Sigmoid colon (tissue), 7 donors: Measurements from ENCODE around the gene CASZ1. TPM values are rescaled to one million over a fixed set of nuclear protein-coding genes. Genes with fewer than 3 reads are reported as not detected.

Experiments
- DNase-seq: peaks from one replicate; pipeline ENCODE4 v3.0.0-alpha.2; 2019
- H3K27ac ChIP-seq, 4 donors: fragments of 200-600 bp; sonication (generic); one replicate each; pipeline ENCODE4 v1.5.1; 2016 to 2019; ENCODE audit warnings: mild to moderate bottlenecking in 1 of 4
- H3K27me3 ChIP-seq, 3 donors: fragments of 200-600 bp; sonication (generic); one replicate each; pipeline ENCODE4 v1.5.1; 2019; ENCODE audit warnings: mild to moderate bottlenecking in 1 of 3
- H3K36me3 ChIP-seq, 4 donors: fragments of 200-600 bp; sonication (generic); one replicate each; pipeline ENCODE4 v1.5.1; 2016 to 2019
- H3K4me1 ChIP-seq, 4 donors: fragments of 200-600 bp; sonication (generic); one replicate each; pipeline ENCODE4 v1.5.1; 2017 to 2019
- H3K4me3 ChIP-seq, 4 donors: fragments of 200-600 bp; sonication (generic); one replicate each; pipeline ENCODE4 v1.5.1; 2017 to 2019; ENCODE audit warnings: mild to moderate bottlenecking in 2 of 4, moderate library complexity in 1 of 4
- H3K9me3 ChIP-seq, 4 donors: fragments of 200-600 bp in 3 of 4; sonication (generic) in 3 of 4; one replicate each; pipeline versions ENCODE4 v1.5.1 to v1.6.1; 2013 to 2019
- EP300 ChIP-seq, 4 donors: sonication (generic); formaldehyde crosslinking; IDR thresholded peaks; one replicate each; pipeline ENCODE4 v1.6.1; 2017; ENCODE audit warnings: antibody characterized with exemption in 4 of 4
- POLR2A ChIP-seq, 2 donors: fragments of 450-650 bp; IDR thresholded peaks; one replicate each; pipeline ENCODE4 v1.6.1; 2016; ENCODE audit warnings: antibody characterized with exemption in 2 of 2, mild to moderate bottlenecking in 2 of 2, moderate library complexity in 2 of 2
- POLR2AphosphoS5 ChIP-seq, 4 donors: sonication (generic); formaldehyde crosslinking; IDR thresholded peaks; one replicate each; pipeline ENCODE4 v1.6.1; 2017; ENCODE audit warnings: antibody characterized with exemption in 4 of 4
- WGBS, 2 donors: extraction: QIAGEN DNeasy Blood & Tissue Kit; methylation state at CpG; one replicate each; pipeline ENCODE4 v1.1.7; 2013; 5-methylcytosine and 5-hydroxymethylcytosine counted together
- intact Hi-C: fragments of 100-400 bp; cut with DNase I; formaldehyde crosslinking; loops from one replicate; pipeline ENCODE4 v1.15.1; 2023
- polyA plus RNA-seq, 3 donors: library from polyadenylated mRNA; stranded (reverse); fragments of 200-250 nt; gene quantifications; one replicate each; pipeline ENCODE4 v1.2.3, GENCODE V29; 2013
- total RNA-seq, 4 donors: library from RNA; depleted of rRNA; stranded (reverse); fragments of >200 nt; gene quantifications; one replicate each; pipeline ENCODE4 v1.1.0, GENCODE V29; 2016
- TF ChIP-seq, protein P1 (sequence below), 4 experiments: fragments of 450-650 bp in 3 of 4; fragments of 200-600 bp in 1 of 4; IDR thresholded peaks; one replicate each; pipeline ENCODE4 v1.5.1; 2016 to 2019; ENCODE audit warnings: antibody characterized with exemption in 4 of 4, mild to moderate bottlenecking in 3 of 4, moderate library complexity in 2 of 4
- donor health status: healthy with polysubstance abuse.
- donor health status: Bipolar disorder and iron deficiency.
- donor health status: healthy.

CASZ1 gene
- total and polyA plus RNA-seq, 7 donors: 4.2 to 47.9 (median 23.6) TPM

DNA sequence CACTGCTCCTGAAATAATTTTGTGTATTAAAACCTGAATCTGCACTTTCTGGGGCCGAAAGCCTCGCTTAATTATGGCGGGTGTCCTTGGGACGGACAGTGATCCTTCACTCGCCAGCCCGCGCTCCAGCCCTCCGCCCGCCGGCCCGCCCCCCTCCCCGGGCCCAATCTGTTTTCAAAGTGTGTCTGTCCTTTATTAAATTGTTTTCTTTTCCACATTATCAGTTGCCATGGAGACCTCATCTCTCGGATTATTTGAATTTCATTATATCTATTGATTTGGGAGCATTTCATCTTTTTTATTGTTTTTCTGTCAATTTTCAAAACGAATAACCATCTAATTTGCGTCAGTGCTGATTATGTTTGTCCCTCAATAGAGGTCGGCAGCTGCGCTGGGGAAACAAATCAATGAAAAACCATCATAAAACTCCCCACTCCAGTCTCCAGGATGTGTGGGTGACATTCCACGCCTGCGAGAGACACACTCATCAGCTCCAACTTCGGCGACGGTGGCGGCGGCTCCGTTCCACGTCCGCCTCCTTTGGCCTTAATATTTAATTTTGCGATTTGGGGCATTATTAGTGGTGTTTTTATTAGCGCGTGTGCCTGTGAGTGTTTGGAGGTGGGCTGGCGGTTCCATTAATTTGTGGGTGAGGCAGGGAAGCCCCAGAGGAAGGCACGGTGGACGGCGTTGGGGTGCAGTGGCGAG, 123.9 kb downstream of the CASZ1 start:
- peak overlapping the region; percentile 88 to 98 (median 96) for H3K27ac ChIP-seq

DNA sequence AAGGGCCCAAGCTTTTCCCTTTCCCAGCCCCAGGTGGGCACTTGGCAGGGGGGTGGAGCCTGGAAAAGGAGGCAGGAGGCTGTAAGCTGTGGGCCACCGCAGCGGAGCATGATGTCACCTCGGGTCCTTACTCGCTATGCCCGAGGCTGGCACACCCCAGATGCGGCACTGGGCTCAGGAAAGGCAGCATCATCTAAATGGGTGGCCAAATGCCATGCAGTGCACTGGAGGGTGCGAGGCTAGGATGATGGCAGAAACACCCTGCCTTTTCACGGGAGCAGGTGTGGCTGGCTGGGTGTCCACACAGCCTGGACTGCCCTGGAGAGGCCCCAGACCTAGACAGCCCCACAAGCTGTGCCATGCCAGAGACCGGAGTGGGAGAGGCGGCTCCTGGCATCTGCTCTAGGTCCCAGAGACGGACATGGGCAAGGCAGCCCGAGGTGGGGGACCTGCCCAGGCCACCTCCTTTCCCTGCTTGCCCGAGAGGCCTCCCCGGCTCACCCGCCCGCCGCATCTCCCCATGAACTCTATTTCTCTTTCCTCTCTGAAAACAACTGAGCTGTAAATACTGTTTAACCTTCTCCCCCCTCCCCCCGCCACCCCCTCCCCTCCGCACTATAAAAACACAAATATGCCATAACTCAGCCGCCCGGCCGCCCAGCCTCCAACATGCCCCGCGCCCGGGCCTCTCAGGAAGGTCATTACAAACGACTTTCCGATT, 124.7 kb downstream of the CASZ1 start:
- intact Hi-C loops: no loop called here
- no peak for DNase-seq
- Histone ChIP-seq H3K36me3 (no peaks in the 10 kb centered on the region), H3K4me1 (peaks cover 0 to 100% (median 100%) of the 10 kb centered on the region in 4 donors), H3K27ac (peak overlapping the region; percentile 88 to 98 (median 96)), H3K27me3 (no peaks in the 10 kb centered on the region), H3K4me3 (peak overlapping the region in 2 of 4 donors; percentile 4 to 25), H3K9me3 (no peaks in the 10 kb centered on the region)
- TF ChIP-seq POLR2A (IDR thresholded peaks at IDR 0.05) (no peak), POLR2AphosphoS5 (IDR thresholded peaks at IDR 0.05) (peak in 1 of 4 donors; percentile 18)
- WGBS, 2 donors: 36 to 60% methylated on average over 27 of the region's 27 CpGs

More for the DNA sequence above, 123.9 kb downstream of the CASZ1 start:
- DNase-seq: no peak
- TF ChIP-seq POLR2AphosphoS5 (IDR thresholded peaks at IDR 0.05) (peak in 1 of 4 donors; percentile 13), EP300 (IDR thresholded peaks at IDR 0.05) (no peak), POLR2A (IDR thresholded peaks at IDR 0.05) (no peak)
- TF ChIP-seq, protein P1, sequence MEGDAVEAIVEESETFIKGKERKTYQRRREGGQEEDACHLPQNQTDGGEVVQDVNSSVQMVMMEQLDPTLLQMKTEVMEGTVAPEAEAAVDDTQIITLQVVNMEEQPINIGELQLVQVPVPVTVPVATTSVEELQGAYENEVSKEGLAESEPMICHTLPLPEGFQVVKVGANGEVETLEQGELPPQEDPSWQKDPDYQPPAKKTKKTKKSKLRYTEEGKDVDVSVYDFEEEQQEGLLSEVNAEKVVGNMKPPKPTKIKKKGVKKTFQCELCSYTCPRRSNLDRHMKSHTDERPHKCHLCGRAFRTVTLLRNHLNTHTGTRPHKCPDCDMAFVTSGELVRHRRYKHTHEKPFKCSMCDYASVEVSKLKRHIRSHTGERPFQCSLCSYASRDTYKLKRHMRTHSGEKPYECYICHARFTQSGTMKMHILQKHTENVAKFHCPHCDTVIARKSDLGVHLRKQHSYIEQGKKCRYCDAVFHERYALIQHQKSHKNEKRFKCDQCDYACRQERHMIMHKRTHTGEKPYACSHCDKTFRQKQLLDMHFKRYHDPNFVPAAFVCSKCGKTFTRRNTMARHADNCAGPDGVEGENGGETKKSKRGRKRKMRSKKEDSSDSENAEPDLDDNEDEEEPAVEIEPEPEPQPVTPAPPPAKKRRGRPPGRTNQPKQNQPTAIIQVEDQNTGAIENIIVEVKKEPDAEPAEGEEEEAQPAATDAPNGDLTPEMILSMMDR (IDR thresholded peaks at IDR 0.05): no peak
- intact Hi-C loops: no loop called here
- Histone ChIP-seq H3K9me3 (no peaks in the 10 kb centered on the region), H3K4me1 (peaks cover 0 to 100% (median 100%) of the 10 kb centered on the region in 4 donors), H3K27me3 (no peaks in the 10 kb centered on the region), H3K4me3 (peak overlapping the region in 2 of 4 donors; percentile 4 to 25), H3K36me3 (no peaks in the 10 kb centered on the region)
- WGBS, 2 donors: 62 to 74% methylated on average over 35 of the region's 35 CpGs

DNA sequence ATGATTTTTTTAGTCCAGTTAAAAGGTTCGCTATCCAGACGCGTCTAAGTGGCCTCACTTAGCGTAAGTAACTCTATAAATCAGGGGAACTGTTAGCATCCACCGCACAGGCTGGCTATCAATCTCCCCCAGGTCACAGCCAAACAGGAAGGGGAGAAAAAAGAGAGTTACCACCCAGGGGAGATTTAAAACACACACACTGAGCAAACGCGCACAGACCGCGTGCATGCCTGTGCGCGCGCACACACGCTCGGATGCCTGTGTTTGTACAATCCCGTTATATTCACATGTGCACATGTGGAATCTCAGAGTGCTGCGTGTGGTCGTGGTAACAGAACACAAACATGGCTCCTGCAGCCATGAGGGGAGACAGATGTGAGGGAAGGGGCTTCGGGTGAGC, 125.4 kb downstream of the CASZ1 start:
- Histone ChIP-seq H3K27ac (peak overlapping the region; percentile 88 to 98 (median 96)), H3K4me1 (peaks cover 0 to 100% (median 100%) of the 10 kb centered on the region in 4 donors)

DNA sequence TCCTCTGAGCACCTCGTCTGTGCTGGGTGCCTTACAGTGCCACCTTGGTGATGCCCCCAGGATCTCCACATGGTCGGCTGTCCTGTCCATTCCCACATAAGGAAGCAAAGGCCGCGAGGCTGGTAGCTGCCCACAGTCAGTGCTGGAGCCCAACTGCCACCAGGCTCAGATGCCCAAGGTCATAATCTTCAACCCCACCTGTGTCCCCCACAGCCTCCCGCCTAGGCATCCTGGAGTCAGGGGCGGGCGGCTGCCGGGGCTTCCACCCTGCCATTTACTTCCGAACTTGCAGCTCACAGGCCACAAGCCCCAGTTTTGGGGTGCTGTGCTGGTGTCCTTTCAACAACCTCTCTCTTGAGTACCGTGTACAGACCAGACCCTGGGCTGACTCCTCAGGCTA, 126.3 kb downstream of the CASZ1 start:
- H3K27me3 ChIP-seq: no peaks in the 10 kb centered on the region
- TF ChIP-seq EP300 (IDR thresholded peaks at IDR 0.05) (no peak), POLR2AphosphoS5 (IDR thresholded peaks at IDR 0.05) (no peak)
- DNase-seq: no peak
- no peaks in the 10 kb centered on the region for H3K9me3 ChIP-seq
- H3K4me1 ChIP-seq: peaks cover 0 to 100% (median 100%) of the 10 kb centered on the region in 4 donors
- peak overlapping the region; percentile 88 to 98 (median 96) for H3K27ac ChIP-seq
- H3K36me3 ChIP-seq: peaks cover 0 to 2% (median under 1%) of the 10 kb centered on the region in 4 donors
- WGBS, 2 donors: 92 to 94% methylated on average over 10 of the region's 10 CpGs
- intact Hi-C loops: no loop called here
- H3K4me3 ChIP-seq: no peak overlapping the region

More for the DNA sequence above, 125.4 kb downstream of the CASZ1 start:
- Histone ChIP-seq H3K9me3 (no peaks in the 10 kb centered on the region), H3K36me3 (no peaks in the 10 kb centered on the region), H3K27me3 (no peaks in the 10 kb centered on the region), H3K4me3 (no peak overlapping the region)
- TF ChIP-seq, protein P1 (IDR thresholded peaks at IDR 0.05): no peak
- TF ChIP-seq POLR2AphosphoS5 (IDR thresholded peaks at IDR 0.05): peak in 3 of 4 donors; percentile 7 to 61 (median 27)
- intact Hi-C loops: no loop called here
- WGBS, 2 donors: 62 to 84% methylated on average over 18 of the region's 18 CpGs
- no peak for DNase-seq

DNA sequence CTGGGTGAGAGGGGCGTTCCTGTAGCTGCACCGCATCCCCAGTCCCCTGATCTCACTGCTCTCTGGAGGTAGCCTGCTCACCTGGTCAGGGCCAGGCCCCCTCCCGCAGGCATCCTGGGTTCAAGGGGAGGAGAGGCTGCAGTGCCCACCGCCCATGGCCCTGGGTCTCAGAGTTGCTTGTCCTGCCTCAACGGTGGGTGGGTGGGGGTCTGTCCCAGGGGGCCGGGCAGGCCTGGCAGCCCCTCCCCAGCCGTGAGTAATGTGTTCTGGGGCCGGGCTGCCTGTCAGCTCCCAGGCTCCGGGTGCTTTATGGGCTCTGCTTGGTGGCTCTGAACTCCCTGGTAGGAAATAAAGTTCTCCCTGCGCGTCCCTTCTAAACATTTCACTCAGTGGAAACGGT, 126.9 kb downstream of the CASZ1 start:
- Histone ChIP-seq H3K9me3 (no peaks in the 10 kb centered on the region), H3K36me3 (peaks cover 4 to 9% (median 6%) of the 10 kb centered on the region in 4 donors), H3K4me3 (no peak overlapping the region), H3K27ac (peak overlapping the region; percentile 88 to 98 (median 96)), H3K4me1 (peaks cover 0 to 100% (median 100%) of the 10 kb centered on the region in 4 donors), H3K27me3 (no peaks in the 10 kb centered on the region)
- intact Hi-C loops: no loop called here
- DNase-seq: no peak
- WGBS, 2 donors: 84 to 88% methylated on average over 12 of the region's 12 CpGs
- TF ChIP-seq, protein P1 (IDR thresholded peaks at IDR 0.05): no peak
- TF ChIP-seq POLR2A (IDR thresholded peaks at IDR 0.05): no peak
- TF ChIP-seq POLR2AphosphoS5 (IDR thresholded peaks at IDR 0.05): no peak
- TF ChIP-seq EP300 (IDR thresholded peaks at IDR 0.05): no peak
